ENCODE results near the gene C16orf87.

C16orf87 gene

GRCh38 chr16:46828292-46828691 lies 2.7 kb downstream of the C16orf87 start:
- Mint-ChIP-seq H3K4me3 (no peak overlapping the region), H3K27ac (no peak overlapping the region), H3K27me3 (ENCODE audit: low read depth, poor library complexity) (peaks cover 10% of the 10 kb centered on the region), H3K4me1 (peaks cover 35% of the 10 kb centered on the region), H3K9me3 (no peaks in the 10 kb centered on the region), H3K36me3 (ENCODE audit: low read depth) (peaks cover 11% of the 10 kb centered on the region)
- no peak for DNase-seq
- TF ChIP-seq CTCF (IDR thresholded peaks at IDR 0.05): no peak

GRCh38 chr16:46826631-46827030 lies 4.3 kb downstream of the C16orf87 start:
- H3K4me3 Mint-ChIP-seq: no peak overlapping the region
- TF ChIP-seq CTCF (IDR thresholded peaks at IDR 0.05): no peak
- H3K36me3 Mint-ChIP-seq (ENCODE audit: low read depth): peaks cover 11% of the 10 kb centered on the region
- no peaks in the 10 kb centered on the region for H3K27me3 Mint-ChIP-seq (ENCODE audit: low read depth, poor library complexity)
- DNase-seq: no peak
- no peaks in the 10 kb centered on the region for H3K9me3 Mint-ChIP-seq
- H3K27ac Mint-ChIP-seq: no peak overlapping the region
- peaks cover 30% of the 10 kb centered on the region for H3K4me1 Mint-ChIP-seq

- H3K4me3 Mint-ChIP-seq: no peak overlapping the region
- H3K27me3 Mint-ChIP-seq (ENCODE audit: low read depth, poor library complexity): no peaks in the 10 kb centered on the region
- no peaks in the 10 kb centered on the region for H3K9me3 Mint-ChIP-seq
- H3K36me3 Mint-ChIP-seq (ENCODE audit: low read depth): peaks cover 15% of the 10 kb centered on the region
- DNase-seq: no peak
- H3K27ac Mint-ChIP-seq: no peak overlapping the region
- peaks cover 13% of the 10 kb centered on the region for H3K4me1 Mint-ChIP-seq
- no peak for TF ChIP-seq CTCF (IDR thresholded peaks at IDR 0.05)
Measured at GRCh38 chr16:46822270-46822669, 8.7 kb downstream of the C16orf87 start.

GRCh38 chr16:46817961-46818360 lies 13.0 kb downstream of the C16orf87 start:
- no peak overlapping the region for H3K27ac Mint-ChIP-seq
- no peak for DNase-seq
- H3K4me3 Mint-ChIP-seq: no peak overlapping the region
- H3K27me3 Mint-ChIP-seq (ENCODE audit: low read depth, poor library complexity): peaks cover 4% of the 10 kb centered on the region
- H3K9me3 Mint-ChIP-seq: peaks cover 38% of the 10 kb centered on the region
- no peaks in the 10 kb centered on the region for H3K4me1 Mint-ChIP-seq
- peaks cover 46% of the 10 kb centered on the region for H3K36me3 Mint-ChIP-seq (ENCODE audit: low read depth)
- TF ChIP-seq CTCF (IDR thresholded peaks at IDR 0.05): no peak

- Mint-ChIP-seq H3K9me3 (peaks cover 38% of the 10 kb centered on the region), H3K27ac (no peak overlapping the region), H3K27me3 (ENCODE audit: low read depth, poor library complexity) (peaks cover 4% of the 10 kb centered on the region)
Measured at GRCh38 chr16:46814790-46815189, 16.2 kb downstream of the C16orf87 start.

More at GRCh38 chr16:46814790-46815189, 16.2 kb downstream of the C16orf87 start:
- Mint-ChIP-seq H3K4me1 (no peaks in the 10 kb centered on the region), H3K4me3 (no peak overlapping the region), H3K36me3 (ENCODE audit: low read depth) (peaks cover 52% of the 10 kb centered on the region)
- DNase-seq: no peak
- TF ChIP-seq CTCF (IDR thresholded peaks at IDR 0.05): no peak
